NCI-H1436 treated with DMSO at 0.1 percent for 48 hours (cell line): ENCODE measurements around the gene MARK3.

Source experiments
- DNase-seq: peaks from one replicate; lab custom pipeline; 2025; lab: John Stamatoyannopoulos, UW

The MARK3 gene

DNA sequence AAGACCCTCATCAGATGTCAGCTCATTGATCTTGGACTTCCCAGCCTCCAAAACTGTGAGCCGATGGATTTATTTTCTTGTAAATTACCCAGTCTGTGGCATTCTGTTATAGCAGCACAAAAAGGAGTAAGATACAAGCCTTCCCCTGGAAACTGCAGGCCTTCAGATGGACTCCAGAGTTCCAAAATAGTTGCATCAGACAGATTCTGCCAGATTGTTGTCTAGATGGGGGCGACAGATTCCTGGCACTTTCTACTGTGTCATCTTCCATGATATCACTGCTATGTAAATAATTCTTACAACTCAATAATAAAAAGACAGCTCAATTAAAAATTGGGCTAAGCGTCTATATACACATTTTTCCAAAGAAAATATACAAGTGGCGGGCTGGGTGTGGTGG, 17.2 kb upstream of the MARK3 start:
- no peak for DNase-seq

DNA sequence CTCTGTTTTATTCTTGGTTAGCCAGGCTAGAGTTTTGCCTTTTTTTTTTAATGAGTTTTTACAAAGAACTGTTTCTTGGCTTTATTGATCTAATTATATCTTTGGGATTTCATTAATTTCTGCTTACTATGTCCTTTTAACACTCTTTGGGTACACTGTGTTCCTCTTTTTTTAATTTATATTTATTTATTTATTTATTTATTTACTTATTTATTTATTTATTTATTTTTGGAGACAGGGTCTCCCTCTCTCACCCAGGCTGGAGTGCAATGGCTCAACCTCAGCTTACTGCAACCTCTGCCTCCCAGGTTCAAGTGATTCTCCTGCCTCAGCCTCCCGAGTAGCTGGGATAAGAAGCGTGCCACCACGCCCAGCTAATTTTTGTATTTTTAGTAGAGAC, 15.1 kb upstream of the MARK3 start:
- DNase-seq: no peak

DNA sequence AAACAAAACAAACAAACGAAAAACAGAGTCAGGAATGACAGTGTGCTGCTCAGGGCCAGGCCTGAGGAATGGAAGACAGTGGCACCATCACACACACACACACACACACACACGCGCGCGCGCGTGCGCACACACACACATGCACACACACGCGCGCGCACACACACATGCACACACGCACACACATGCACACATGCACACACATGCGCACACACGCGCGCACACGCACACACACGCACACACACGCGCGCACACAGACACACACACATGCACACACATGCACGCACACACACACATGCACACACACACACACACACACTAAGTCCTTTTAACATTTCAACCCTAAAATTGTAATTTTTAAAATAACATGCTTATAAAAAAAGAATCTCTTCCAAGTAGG, 13.2 kb upstream of the MARK3 start:
- DNase-seq: no peak

DNA sequence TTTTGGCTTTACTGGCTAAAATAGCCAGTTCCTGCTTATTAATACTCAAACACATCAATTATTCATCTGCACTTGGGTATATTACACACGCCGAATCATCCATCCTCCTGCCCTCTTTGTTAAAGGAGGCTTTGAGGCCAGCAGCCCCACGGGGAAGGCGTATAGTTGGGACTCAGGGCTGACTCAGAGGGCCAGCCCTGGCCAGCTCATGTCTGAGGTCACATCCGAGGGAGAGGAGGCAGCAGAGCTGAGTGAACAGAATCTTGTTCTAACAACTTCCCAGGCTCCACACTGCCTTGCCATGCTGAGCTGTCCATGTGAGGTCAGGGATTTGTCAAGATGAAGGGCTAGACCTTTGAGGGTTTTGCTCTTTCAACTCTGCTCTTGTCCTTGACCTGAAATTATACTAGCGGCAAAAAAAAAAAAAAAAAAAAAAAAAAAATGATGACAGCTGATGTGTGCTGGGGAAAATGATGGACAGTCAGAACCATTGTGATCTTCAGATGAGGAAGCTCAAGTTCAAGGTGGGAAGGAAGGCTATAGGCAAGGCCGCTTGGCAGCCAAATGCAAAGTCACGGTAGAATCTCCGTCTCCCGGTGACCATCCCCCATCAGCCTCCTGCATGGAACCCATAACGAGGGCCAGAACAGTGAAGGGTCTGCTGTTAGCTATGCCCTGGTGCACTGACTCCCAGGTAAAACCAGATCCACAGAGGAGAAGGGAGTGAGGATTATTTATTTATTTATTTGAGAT, 12.5 kb upstream of the MARK3 start:
- DNase-seq: no peak

DNA sequence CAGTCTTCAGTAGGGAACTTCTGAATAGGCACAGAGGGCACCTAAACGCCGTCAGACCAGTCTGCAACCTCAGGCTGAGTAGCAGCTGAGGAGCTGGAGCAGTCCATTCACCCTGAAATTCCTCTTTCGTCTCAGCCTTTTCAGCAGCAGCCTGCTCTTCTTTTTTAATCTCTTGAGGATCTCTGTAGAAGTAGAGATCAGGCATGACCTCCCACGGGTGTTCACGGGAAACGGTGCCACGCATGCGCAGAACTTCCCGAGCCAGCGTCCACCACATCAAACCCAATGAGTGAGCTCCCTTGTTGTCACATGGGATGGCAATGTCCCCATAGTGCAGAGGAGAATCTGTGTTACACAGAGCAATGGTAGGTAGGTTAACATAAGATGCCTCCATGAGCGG, 11.1 kb upstream of the MARK3 start:
- DNase-seq: no peak

DNA sequence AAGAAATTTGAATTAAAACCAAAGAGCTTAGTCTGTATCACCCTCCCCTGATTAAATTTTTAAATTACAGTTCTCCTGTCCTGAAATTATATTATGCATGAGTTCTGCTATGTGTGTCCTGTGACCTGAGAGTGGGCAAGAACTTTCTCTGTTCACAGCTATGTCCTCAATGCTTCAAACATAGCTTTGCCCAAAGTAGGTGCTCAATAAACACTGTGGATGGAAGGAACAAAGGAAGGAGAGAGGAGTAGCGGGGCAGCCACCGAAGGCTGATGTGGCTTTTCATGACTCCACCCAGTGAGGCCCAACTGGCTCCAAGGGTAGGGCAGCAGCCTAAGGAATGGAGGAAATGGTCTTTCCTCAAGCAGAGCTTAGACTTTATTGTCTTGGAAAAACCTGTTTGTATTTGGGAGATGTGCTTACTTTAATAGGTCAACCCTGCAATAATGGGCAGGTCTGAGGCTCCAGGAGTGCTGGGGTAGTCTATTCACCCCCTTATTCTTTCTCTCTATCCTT, 7.6 kb upstream of the MARK3 start:
- no peak for DNase-seq

DNA sequence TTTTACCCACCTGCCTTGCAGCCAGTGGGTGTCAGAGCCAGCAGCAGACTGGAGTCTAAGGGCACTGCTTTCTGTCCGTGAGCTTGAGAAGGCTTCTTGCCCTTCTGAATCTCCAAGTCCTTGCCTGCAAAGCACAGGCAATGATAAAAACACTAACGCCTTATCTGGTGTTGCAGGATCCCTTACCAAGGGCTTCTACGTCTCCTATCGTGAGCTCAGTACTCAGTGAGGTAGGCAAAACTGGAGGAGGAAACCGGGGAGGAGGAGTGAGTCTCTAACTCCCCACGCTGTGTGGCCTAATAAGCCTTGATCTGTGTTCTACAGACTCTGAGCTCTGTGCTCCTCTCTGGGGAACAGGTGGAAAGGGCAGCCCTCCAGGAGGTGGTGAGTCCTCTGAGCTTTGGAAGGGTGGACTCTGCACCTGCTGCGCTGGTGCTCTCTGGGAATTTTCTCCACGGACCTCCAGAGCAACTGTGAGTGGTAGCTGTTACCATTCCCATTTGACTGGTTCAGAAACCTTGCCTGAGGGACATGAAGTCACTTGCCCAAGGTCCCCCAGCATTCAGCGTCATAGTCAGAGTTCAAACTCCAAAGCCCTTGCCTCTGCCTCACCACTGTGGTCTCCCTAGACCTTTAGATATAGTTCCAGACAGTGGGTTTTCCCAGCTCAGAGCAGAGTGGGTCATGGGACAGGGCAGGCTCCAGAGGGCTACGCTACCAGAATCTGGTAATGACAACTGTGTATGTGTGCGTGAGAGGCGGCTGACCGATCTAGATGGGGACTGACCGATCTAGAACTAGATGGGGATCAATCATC, 7.0 kb upstream of the MARK3 start:
- DNase-seq: no peak

DNA sequence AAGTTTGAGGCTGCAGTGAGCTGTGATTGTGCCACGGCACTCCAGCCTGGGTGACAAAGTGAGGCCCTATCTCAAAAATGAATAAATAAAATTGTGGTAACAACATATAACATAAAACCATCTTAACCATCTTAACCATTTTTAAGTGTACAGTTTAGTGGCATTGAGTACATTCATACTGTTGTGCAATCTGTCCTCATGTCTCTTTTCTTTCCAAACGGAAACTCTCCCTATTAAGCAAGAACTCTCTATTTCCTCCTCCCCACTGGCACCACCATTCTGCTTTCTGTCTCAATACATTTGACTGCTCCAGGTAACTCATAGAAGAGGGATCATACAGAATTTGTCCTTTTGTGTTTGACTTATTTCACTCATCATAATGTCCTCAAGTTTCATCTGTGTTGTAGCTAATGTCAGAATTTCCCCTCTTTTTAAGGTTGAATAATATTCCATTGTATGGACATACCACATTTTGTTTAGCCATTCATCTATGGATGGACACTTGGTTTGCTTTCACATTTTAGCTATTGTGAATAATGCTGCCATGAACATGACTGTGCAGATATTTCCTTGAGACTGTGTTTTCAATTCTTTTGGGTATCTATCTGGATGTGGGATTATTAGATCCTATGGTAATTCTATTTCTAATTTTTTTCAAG, 4.4 kb upstream of the MARK3 start:
- no peak for DNase-seq

DNA sequence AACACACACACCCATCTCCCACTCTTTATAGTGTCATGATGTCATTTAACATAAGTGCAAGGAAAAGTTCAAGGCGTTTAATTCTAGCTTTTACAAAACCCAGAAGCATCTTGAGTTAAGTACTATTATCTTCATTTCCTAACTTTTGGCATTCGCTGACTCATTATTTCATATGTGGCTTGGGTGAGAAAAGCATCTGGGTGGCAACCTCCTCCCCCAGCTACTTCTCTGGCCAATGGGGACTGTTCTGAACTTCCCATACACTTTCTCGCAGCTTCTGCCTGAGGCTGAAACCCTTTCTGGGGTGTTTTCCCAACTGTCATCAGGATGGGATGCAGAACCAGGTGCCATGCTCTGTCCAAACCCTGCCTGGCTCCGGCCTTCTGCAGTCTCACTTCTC, 2.8 kb upstream of the MARK3 start:
- no peak for DNase-seq

DNA sequence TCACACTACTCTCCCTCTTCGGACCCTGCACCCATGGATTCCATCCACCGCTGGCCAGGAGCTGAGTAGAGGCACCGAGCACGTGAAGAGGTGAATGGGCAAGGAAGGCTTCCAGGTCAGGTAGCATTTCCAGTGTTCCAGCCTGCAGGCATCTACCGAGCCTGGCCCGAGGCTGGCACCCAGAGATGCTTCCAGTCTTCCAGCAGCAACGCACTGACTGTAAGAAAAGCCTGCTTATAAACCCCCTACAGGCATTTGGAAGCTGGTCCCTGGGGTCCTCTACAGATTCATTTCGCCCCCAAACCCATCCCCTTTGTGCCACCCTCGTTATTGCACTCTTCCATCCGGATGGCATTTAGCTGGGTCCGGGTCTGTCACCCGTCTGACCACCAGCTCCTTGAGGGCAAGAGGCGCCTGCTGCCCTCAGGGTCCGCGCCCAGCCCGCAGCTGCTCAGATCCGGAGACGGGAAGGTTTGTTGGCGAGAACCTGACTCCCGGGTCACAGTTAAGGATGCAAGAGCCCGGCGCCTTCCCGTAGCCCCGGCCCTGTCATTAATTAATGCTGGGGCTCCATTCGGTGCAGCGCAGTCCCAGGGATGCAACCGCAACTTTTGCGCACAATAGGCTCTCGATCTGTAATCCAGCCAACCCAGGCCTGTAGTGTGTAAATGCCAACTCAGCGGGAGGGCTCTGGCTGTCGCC, 614 bp upstream of the MARK3 start:
- no peak for DNase-seq

DNA sequence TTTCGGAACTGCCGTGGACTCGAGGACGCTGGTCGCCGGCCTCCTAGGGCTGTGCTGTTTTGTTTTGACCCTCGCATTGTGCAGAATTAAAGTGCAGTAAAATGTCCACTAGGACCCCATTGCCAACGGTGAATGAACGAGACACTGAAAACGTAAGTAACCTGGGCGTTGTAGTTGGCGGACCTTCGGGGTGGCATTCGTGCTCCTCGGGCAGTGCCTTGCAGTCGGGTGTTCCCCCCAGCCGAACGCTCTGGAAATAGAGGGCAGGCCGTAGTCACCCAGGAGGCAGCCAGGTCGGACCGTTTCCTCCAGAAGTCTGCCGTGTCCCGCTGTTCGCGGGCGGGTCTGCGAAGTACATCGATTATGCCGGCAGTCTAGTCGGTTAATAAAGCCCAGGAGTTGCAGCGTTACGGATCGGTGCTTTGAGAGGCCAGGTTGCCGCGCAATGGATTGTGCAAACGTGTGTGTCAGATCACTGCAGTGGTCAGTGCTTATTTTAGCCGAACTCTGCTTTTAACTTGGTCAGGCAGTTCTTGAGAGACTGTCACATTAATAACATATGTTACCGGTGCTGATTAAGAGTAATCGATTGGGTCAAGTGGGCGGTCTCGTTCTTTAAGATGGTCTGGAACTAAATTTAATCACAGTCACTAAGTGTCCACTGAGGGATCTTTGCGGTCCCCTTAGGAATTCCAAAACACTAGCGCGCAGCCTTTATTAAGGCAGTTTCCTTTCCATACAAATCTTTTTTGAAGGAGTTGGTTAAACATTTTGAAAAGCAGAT, 906 bp downstream of the MARK3 start:
- no peak for DNase-seq

DNA sequence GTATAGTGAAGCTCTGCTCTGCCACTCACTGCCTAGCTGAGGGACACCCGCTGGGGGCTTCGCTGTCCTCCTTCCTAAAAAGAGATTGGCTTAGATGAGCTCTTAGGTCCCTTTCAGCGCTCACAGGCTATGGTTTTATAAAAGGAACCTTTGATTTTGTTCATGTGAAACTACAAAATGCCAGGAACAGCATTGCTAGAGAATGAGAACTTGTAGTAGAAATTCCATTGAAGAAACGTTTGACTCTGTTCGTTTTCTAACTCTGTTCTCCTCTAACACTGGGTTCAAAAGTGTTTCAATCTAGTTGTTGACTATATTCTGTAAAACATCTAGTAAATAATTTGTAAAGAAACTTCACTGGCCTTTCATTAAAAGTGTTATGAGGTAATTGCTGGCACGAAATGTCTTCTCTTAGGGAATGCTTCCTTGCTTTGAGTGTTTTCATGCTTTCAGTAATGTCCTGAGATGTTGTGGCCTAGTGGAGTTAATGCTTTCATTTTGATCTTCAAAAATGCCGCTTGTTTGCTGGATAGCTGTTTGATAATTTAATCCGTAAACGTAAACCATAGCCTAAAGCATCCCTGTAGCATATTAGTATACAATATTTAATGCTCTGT, 1.6 kb downstream of the MARK3 start:
- no peak for DNase-seq

DNA sequence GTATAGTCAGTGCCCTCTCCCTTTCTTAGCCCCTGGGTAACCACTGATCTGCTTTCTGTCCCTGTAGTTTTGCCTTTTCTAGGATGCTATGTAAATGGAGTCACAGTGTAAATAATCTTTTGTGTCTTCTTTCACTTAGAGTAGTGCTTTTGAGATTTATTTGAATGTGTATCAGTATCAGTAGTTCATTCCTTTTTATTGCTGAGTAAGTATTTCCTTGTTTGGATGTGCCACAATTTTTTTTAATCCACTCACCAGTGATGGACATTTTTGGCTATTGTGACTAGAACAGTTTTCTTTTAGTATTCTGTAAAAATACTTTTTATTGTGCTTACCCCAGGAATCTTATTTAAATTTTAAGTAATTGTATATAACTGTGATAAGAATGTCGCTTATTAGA, 3.4 kb downstream of the MARK3 start:
- DNase-seq: no peak

DNA sequence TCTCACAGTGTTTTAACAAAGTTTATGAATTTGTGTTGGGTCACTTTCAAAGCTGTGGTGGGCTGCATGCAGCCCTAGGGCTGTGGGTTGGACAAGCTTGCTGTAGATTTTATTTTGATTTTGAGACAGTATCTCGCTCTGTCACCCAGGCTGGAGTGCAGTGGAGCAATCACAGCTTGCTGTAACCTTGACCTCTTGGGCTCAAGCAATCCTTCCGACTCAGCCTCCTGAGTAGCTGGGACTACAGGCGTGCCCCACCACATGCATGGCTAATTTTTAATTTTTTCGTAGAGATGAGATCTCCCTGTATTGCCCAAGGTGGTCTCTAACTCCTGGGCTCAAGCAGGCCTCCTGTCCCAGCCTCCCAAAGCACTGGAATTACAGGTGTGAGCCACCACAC, 5.4 kb downstream of the MARK3 start:
- no peak for DNase-seq

DNA sequence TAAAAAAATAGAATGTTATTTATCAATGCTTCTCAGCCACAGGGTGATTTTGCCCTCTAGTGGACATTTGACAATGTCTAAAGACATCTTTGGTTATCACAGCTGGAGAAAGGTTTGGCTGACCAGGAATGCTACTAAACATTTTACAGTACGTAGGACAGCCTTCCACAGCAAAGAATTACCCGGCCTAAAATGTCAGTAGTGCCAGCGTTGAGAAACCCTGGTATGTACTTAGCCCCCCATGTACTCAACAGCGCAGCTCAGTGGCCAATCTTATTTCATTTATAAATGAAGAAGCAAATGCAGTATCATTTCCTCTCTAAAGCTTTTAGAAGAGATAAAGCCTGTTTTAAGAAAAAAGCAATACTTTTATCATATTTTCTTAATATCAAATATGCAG, 5.8 kb downstream of the MARK3 start:
- no peak for DNase-seq

DNA sequence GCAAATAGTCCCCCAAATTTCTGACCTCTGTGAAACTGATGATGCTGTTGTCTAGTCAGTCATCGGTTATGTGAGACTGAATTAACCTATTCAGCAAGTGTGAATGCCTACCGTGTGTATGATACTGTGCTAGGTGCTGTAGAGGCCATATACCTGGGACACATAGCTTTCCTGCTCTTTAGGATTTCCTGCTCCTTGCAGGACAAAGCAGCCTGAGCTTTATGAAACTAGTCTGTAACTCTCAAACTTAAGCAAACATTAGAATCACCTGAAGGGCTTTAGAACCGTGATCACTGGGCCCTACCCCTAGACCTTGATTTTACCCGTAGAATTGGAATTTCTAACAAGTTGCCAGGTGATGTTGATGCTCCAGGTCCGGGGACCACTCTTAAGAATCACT, 6.9 kb downstream of the MARK3 start:
- no peak for DNase-seq

DNA sequence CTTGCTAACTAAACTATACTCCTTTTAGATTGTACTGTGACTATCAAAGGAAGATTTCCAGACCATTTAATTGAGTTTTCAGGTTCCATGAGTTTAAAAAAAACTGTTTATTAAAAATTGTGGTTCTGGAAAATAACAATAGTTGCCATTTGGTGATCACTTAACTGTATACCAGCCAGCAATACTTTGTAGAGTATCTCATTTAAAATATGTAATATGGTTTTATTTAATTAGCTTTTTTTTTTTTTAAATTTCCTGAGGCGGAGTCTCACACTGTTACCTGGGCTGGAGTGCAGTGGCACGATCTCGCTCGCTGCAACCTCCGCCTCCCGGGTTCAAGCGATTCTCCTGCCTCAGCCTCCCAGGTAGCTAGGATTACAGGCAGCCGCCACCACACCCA, 7.4 kb downstream of the MARK3 start:
- DNase-seq: no peak

DNA sequence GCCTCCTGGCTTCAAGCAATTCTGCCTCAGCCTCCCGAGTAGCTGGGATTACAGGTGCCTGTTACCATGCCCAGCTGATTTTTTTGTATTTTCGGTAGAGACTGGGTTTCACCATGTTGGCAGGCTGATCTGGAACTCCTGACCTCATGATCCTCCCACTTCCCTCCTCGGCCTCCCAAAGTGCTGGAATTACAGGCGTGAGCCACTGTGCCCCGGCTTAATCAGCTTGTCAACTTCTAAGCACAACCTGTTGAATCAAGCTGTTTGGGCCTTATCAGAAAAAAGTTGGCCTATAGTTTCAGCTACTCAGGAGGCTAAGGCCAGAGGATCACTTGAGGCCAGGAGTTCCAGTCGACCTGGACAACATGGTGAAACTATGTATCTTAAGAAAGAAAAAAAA, 7.9 kb downstream of the MARK3 start:
- no peak for DNase-seq

DNA sequence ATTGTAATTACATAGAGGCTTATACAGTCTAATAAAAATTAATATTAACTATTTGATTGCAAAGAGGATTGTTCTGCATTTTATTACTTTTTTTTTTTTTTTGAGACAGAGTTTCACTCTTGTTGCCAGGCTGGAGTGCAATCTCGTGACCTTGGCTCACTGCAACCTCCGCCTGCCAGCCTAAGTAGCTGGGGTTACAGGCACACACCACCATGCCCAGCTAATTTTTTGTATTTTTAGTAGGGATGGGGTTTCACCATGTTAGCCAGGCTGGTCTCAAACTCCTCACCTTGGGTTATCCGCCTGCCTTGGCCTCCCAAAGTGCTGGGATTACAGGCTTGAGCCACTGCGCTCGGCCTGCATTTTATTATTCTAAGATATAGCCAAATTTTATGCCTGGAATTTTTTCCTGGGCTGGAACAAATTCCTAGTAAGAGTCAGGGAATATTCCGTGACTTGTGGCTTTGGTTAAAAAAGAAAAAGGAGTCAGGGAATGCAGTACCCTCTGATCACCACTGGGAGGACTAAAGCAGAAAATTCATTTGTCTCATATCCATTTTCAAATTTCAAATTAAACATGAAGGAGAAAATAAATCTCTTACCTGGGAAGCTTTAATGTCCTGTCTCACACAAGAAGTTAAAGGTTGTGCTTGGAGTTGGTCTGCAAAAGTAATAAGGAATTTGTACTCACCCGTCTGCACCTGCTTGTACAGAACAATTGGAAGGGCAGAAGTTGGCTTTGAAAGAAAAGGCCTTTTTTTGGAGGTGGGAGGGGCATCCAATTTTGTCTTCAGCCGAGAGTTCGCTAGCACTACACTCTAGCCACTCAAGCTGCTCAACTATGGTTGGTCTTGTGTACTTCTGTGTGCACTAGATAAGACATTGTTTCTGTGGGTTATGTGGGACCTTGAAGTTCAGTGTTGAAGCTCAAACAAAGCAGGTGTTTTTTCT, 8.7 kb downstream of the MARK3 start:
- no peak for DNase-seq

DNA sequence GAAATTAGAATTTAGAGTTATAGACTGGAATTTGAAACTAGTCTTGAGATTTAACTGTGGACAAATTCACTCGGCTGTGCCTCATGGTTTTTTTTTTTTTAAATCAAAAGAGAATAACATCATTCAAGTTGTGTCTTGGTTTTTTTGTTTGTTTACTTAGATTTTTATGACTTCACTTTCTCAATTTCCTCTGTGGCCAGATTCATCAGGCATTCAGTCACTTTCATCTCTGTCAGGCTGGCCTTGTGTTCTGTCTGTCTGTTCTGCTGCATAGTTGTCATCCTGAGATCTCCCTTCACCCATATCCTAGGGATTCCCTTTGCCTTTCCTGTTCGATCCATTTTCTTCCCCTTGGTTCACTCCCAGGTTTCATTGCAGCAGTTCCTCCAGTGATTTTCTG, 10.0 kb downstream of the MARK3 start:
- no peak for DNase-seq
